IMR-90 (cell line): ENCODE measurements around the gene CREBL2. TPM values are rescaled to one million over a fixed set of nuclear protein-coding genes. Genes with fewer than 3 reads are reported as not detected.
"Not testable (repeated sequence)": the region's sequence is repeated elsewhere in the genome, so short reads cannot be mapped to it uniquely, and the experiment has no call there.

Experiments
- ATAC-seq: fragments of 200-7000 bp; cut with Tn5 transposase; 2 replicates; pipeline ENCODE4 v1.9.1; 2020; ENCODE audit warnings: low read depth, mild to moderate bottlenecking, moderate library complexity
- BruUV-seq: library from RNA; stranded (reverse); fragments of 400-500 nt; replicated peaks from 2 replicates; lab custom pipeline; 2021; lab: Mats Ljungman, UMichigan
- CTCF ChIA-PET: fragments of 300-600 bp; formaldehyde crosslinking; extraction: SDS; loops from one replicate; lab custom pipeline; 2021; ENCODE audit warnings: antibody characterized with exemption; lab: Yijun Ruan, JAX
- POLR2A ChIA-PET: fragments of 300-600 bp; sonication (Branson Sonifier 250); formaldehyde crosslinking; loops from one replicate; lab custom pipeline; 2022; ENCODE audit warnings: antibody characterized with exemption; ENCODE audit not compliant: unreplicated experiment; lab: Charles Lee
- DNase-seq: peaks from one replicate; pipeline ENCODE4 v3.0.0; 2013
- H2AFZ ChIP-seq: replicated peaks from 2 replicates; pipeline ENCODE3; 2013; ENCODE audit warnings: low read length, mild to moderate bottlenecking; ENCODE audit not compliant: poor library complexity
- H2AK5ac ChIP-seq: 2 replicates; pipeline ENCODE4 v1.6.1; 2013; ENCODE audit warnings: low read depth, low read length, inconsistent platforms
- H2AK9ac ChIP-seq: replicated peaks from 2 replicates; pipeline ENCODE3; 2013; ENCODE audit warnings: mild to moderate bottlenecking, low read depth, low read length, moderate library complexity; ENCODE audit not compliant: poor library complexity
- H2BK120ac ChIP-seq: 2 replicates; pipeline ENCODE4 v1.6.1; 2013; ENCODE audit warnings: low read depth, low read length, inconsistent platforms
- H2BK15ac ChIP-seq: 3 replicates; pipeline ENCODE4 v1.6.1; 2013; ENCODE audit warnings: low read depth, low read length, inconsistent platforms
- H2BK20ac ChIP-seq: 2 replicates; pipeline ENCODE4 v1.6.1; 2013; ENCODE audit warnings: low read depth, mild to moderate bottlenecking, inconsistent platforms, low read length, moderate library complexity
- H2BK5ac ChIP-seq: 2 replicates; pipeline ENCODE4 v1.6.1; 2013; ENCODE audit warnings: mild to moderate bottlenecking, low read depth, low read length, inconsistent platforms; ENCODE audit not compliant: poor library complexity, severe bottlenecking
- H3K14ac ChIP-seq: replicated peaks from 2 replicates; pipeline ENCODE4 v1.6.1; 2013; ENCODE audit warnings: low read depth, low read length, inconsistent platforms
- H3K18ac ChIP-seq: 2 replicates; pipeline ENCODE4 v1.6.1; 2013; ENCODE audit warnings: low read depth, low read length, control low read depth
- H3K23ac ChIP-seq: 2 replicates; pipeline ENCODE4 v1.6.1; 2013; ENCODE audit warnings: low read depth, low read length, inconsistent platforms
- H3K27ac ChIP-seq: 2 replicates; pipeline ENCODE4 v1.5.1; 2013; ENCODE audit warnings: mild to moderate bottlenecking, control low read depth, low read length; ENCODE audit not compliant: insufficient read depth
- H3K27me3 ChIP-seq: 2 replicates; pipeline ENCODE4 v1.6.1; 2013; ENCODE audit warnings: low read length; ENCODE audit not compliant: control insufficient read depth, insufficient read depth
- H3K36me3 ChIP-seq: 2 replicates; pipeline ENCODE4 v1.6.1; 2013; ENCODE audit warnings: low read length, mixed read lengths; ENCODE audit not compliant: control insufficient read depth, insufficient read depth
- H3K4ac ChIP-seq: 2 replicates; pipeline ENCODE4 v1.6.1; 2013; ENCODE audit warnings: low read depth, low read length, inconsistent platforms
- H3K4me1 ChIP-seq: 2 replicates; pipeline ENCODE4 v1.6.1; 2013; ENCODE audit warnings: low read length, mixed read lengths; ENCODE audit not compliant: control insufficient read depth, insufficient read depth
- H3K4me2 ChIP-seq: 2 replicates; pipeline ENCODE4 v1.6.1; 2013; ENCODE audit warnings: low read depth, mild to moderate bottlenecking, control low read depth, low read length, moderate library complexity
- H3K4me3 ChIP-seq: 2 replicates; pipeline ENCODE4 v1.5.1; 2013; ENCODE audit warnings: low read depth, mild to moderate bottlenecking, control low read depth, low read length, moderate library complexity; ENCODE audit not compliant: insufficient read depth
- H3K56ac ChIP-seq: 2 replicates; pipeline ENCODE4 v1.6.1; 2013; ENCODE audit warnings: low read length, inconsistent platforms; ENCODE audit not compliant: insufficient read depth; ENCODE audit errors: extremely low read depth
- H3K79me1 ChIP-seq, 2 experiments: 2 replicates each; pipeline ENCODE4 v1.6.1; 2013; ENCODE audit warnings: low read length in 2 of 2, inconsistent platforms in 1 of 2, low read depth in 1 of 2
- H3K9ac ChIP-seq: 2 replicates; pipeline ENCODE4 v1.6.1; 2013; ENCODE audit warnings: low read depth, low read length, control low read depth
- H3K9me1 ChIP-seq: 2 replicates; pipeline ENCODE4 v1.6.1; 2013; ENCODE audit warnings: low read length, inconsistent platforms; ENCODE audit not compliant: insufficient read depth
- H3K9me3 ChIP-seq: 2 replicates; pipeline ENCODE4 v1.6.1; 2013; ENCODE audit warnings: low read length; ENCODE audit not compliant: control insufficient read depth, insufficient read depth
- H4K20me1 ChIP-seq: 2 replicates; pipeline ENCODE4 v1.6.1; 2013; ENCODE audit warnings: low read length, inconsistent platforms; ENCODE audit not compliant: insufficient read depth
- H4K5ac ChIP-seq: 2 replicates; pipeline ENCODE4 v1.6.1; 2013; ENCODE audit warnings: mild to moderate bottlenecking, low read depth, low read length, control low read depth
- H4K8ac ChIP-seq, 2 experiments: 2 replicates each; pipeline ENCODE4 v1.6.1; 2013; ENCODE audit warnings: low read depth in 2 of 2, low read length in 2 of 2, control low read depth in 1 of 2, inconsistent platforms in 1 of 2
- H4K91ac ChIP-seq: 2 replicates; pipeline ENCODE4 v1.6.1; 2013; ENCODE audit warnings: low read depth, low read length, inconsistent platforms; ENCODE audit not compliant: insufficient read depth
- WGBS, 2 experiments: methylation state at CpG; one replicate each; pipeline versions ENCODE4 v1.1.5 to v1.1.7; 2013; ENCODE audit warnings: missing lambda C conversion rate in 2 of 2; ENCODE audit not compliant: insufficient read length in 1 of 2; ENCODE audit errors: extremely low coverage in 2 of 2; 5-methylcytosine and 5-hydroxymethylcytosine counted together
- dilution Hi-C: fragments of 300-500 bp; cut with HindIII; formaldehyde crosslinking; loops from one replicate; pipeline ENCODE4 v1.14.3; 2018; ENCODE audit warnings: low sequenced_read_pairs; ENCODE audit not compliant: unreplicated experiment
- in situ Hi-C: fragments of 300-500 bp; cut with MboI; formaldehyde crosslinking; loops from 3 replicates; pipeline ENCODE4 v1.14.3; 2019; ENCODE audit warnings: low sequenced_read_pairs, inconsistent platforms, mixed read lengths
- intact Hi-C: fragments of 100-400 bp; cut with micrococcal nuclease; formaldehyde crosslinking; loops from 2 replicates; pipeline ENCODE4 v1.10.0; 2022
- polyA plus RNA-seq, 3 experiments: library from polyadenylated mRNA; depleted of rRNA; stranded (reverse); fragments of >200 nt; gene quantifications; 2 replicates each; pipeline ENCODE4 v1.2.3, GENCODE V29; 2012; ENCODE audit warnings: low replicate concordance in 1 of 3
- total RNA-seq: library from RNA; depleted of rRNA; stranded (reverse); fragments of >200 nt; gene quantifications from 2 replicates; pipeline ENCODE4 v1.2.3, GENCODE V29; 2012

CREBL2 gene
- total and polyA plus RNA-seq, 2 of the 4 experiments (the other 2 are of a cell fraction), result 11.5 to 19.0 TPM

- ATAC-seq, H2AFZ ChIP-seq, H3K4ac ChIP-seq, H3K4me1 ChIP-seq, H4K5ac ChIP-seq, H3K27me3 ChIP-seq, H3K27ac ChIP-seq, DNase-seq, H3K79me1 ChIP-seq, H4K8ac ChIP-seq, in situ Hi-C loops, H3K56ac ChIP-seq, H3K9me1 ChIP-seq, H3K4me3 ChIP-seq, H4K91ac ChIP-seq, H3K18ac ChIP-seq, H3K9ac ChIP-seq, dilution Hi-C loops, H2BK20ac ChIP-seq, BruUV-seq, H3K14ac ChIP-seq, H2BK120ac ChIP-seq, H2BK15ac ChIP-seq, POLR2A ChIA-PET, intact Hi-C loops, H2AK9ac ChIP-seq, H3K4me2 ChIP-seq, H4K20me1 ChIP-seq, H2BK5ac ChIP-seq, H2AK5ac ChIP-seq, H3K23ac ChIP-seq, H3K9me3 ChIP-seq: not testable (repeated sequence)
- CTCF ChIA-PET, result interaction anchor here (1.8 kb wide), 1 partner anchor 14 kb away, joined by 4 read pairs; no protein-coding TSS in a partner anchor
- H3K36me3 ChIP-seq, result peaks cover 22% of the 10 kb centered on the region
- WGBS, 2 experiments, result no CpG with 5 or more reads among the region's 4 CpGs
Measured at GRCh38 chr12:12639995-12640394, 28.3 kb downstream of the CREBL2 start.
